Activated CD8-positive, alpha-beta memory T cell treated with anti-CD3 and anti-CD28 coated beads, Interleukin-2, amount 50 U/mL, for 4 hours (primary cell): Measurements from ENCODE around the gene SOWAHA.
"Not testable (repeated sequence)": the region's sequence is repeated elsewhere in the genome, so short reads cannot be mapped to it uniquely, and the experiment has no call there.

Experiments used
- DNase-seq: peaks from one replicate; pipeline ENCODE4 v3.0.0-alpha.2; 2020

The SOWAHA gene

GRCh38 chr5:132778129-132778528 lies 35.0 kb upstream of the SOWAHA start:
- DNase-seq = no peak

GRCh38 chr5:132778856-132779255 lies 34.2 kb upstream of the SOWAHA start:
- DNase-seq = no peak

GRCh38 chr5:132779961-132780360 lies 33.1 kb upstream of the SOWAHA start:
- DNase-seq = no peak

- DNase-seq = no peak
Observed at GRCh38 chr5:132780577-132780976, 32.5 kb upstream of the SOWAHA start.

GRCh38 chr5:132781029-132781428 lies 32.1 kb upstream of the SOWAHA start:
- DNase-seq = no peak

GRCh38 chr5:132782101-132782500 lies 31.0 kb upstream of the SOWAHA start:
- DNase-seq = no peak

GRCh38 chr5:132785365-132785764 lies 27.7 kb upstream of the SOWAHA start:
- no peak for DNase-seq

GRCh38 chr5:132785864-132786263 lies 27.2 kb upstream of the SOWAHA start:
- DNase-seq = no peak

GRCh38 chr5:132787076-132787475 lies 26.0 kb upstream of the SOWAHA start:
- no peak for DNase-seq

GRCh38 chr5:132788508-132788907 lies 24.6 kb upstream of the SOWAHA start:
- no peak for DNase-seq

GRCh38 chr5:132788990-132789886 lies 23.9 kb upstream of the SOWAHA start:
- DNase-seq = no peak

GRCh38 chr5:132790201-132790865 lies 22.8 kb upstream of the SOWAHA start:
- DNase-seq = no peak

GRCh38 chr5:132791026-132791425 lies 22.1 kb upstream of the SOWAHA start:
- DNase-seq = no peak

- DNase-seq = no peak
Observed at GRCh38 chr5:132797651-132798050, 15.5 kb upstream of the SOWAHA start.

- no peak for DNase-seq
Observed at GRCh38 chr5:132799392-132799791, 13.7 kb upstream of the SOWAHA start.

GRCh38 chr5:132800545-132800944 lies 12.6 kb upstream of the SOWAHA start:
- DNase-seq = no peak

- DNase-seq = no peak
Observed at GRCh38 chr5:132802044-132802684, 10.9 kb upstream of the SOWAHA start.

- not testable (repeated sequence) for DNase-seq
Observed at GRCh38 chr5:132802685-132803066, 10.4 kb upstream of the SOWAHA start.

- DNase-seq = not testable (repeated sequence)
Observed at GRCh38 chr5:132804219-132804618, 8.9 kb upstream of the SOWAHA start.

GRCh38 chr5:132805872-132806271 lies 7.2 kb upstream of the SOWAHA start:
- DNase-seq = not testable (repeated sequence)

GRCh38 chr5:132806804-132807162 lies 6.3 kb upstream of the SOWAHA start:
- not testable (repeated sequence) for DNase-seq

- no peak for DNase-seq
Observed at GRCh38 chr5:132807163-132807838, 5.8 kb upstream of the SOWAHA start.

GRCh38 chr5:132808448-132808847 lies 4.7 kb upstream of the SOWAHA start:
- no peak for DNase-seq
